ENCODE results near the gene AP1S2.

Gene AP1S2

DNA sequence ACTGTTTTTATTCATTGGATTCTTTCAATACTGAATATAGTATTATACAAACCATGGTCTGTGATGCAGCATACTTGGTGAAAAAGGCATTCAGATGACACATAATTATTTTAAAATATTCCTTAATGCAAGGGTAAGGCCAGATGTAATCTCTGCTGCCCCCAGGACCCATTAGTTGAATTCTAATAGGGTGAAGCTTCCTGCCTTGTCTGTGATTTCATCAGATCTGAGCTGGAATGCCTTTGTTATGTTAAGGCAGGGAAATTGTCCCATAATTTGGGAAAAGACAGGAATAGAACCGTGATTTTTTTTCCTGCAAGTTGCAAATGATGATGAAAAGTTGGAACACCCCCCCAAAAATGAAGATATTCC is 38.2 kb downstream of the AP1S2 start:
- peaks cover 9% of the 10 kb centered on the region; the same call in 1 of the 2 replicates for H3K4me1 ChIP-seq (ENCODE audit: low read length)
- H3K9ac ChIP-seq (ENCODE audit: low read length), result no peak overlapping the region
- no peaks in the 10 kb centered on the region for H3K79me2 ChIP-seq (ENCODE audit: low read length)
- no peaks in the 10 kb centered on the region for H3K9me3 ChIP-seq (ENCODE audit: insufficient read depth, low read length)
- no peak overlapping the region for H3K4me2 ChIP-seq (ENCODE audit: low read length)
- H2AFZ ChIP-seq (ENCODE audit: low read depth, low read length), result no peak overlapping the region
- H3K27ac ChIP-seq (ENCODE audit: low read length), result no peak overlapping the region
- no peaks in the 10 kb centered on the region for H3K27me3 ChIP-seq (ENCODE audit: low read depth, low read length)
- peaks cover 27% of the 10 kb centered on the region for H3K36me3 ChIP-seq (replicated peaks; ENCODE audit: low read depth, low read length)
- TF ChIP-seq EZH2phosphoT487 (IDR thresholded peaks at IDR 0.05; ENCODE audit: low read depth), result no peak
- TF ChIP-seq, protein P1, sequence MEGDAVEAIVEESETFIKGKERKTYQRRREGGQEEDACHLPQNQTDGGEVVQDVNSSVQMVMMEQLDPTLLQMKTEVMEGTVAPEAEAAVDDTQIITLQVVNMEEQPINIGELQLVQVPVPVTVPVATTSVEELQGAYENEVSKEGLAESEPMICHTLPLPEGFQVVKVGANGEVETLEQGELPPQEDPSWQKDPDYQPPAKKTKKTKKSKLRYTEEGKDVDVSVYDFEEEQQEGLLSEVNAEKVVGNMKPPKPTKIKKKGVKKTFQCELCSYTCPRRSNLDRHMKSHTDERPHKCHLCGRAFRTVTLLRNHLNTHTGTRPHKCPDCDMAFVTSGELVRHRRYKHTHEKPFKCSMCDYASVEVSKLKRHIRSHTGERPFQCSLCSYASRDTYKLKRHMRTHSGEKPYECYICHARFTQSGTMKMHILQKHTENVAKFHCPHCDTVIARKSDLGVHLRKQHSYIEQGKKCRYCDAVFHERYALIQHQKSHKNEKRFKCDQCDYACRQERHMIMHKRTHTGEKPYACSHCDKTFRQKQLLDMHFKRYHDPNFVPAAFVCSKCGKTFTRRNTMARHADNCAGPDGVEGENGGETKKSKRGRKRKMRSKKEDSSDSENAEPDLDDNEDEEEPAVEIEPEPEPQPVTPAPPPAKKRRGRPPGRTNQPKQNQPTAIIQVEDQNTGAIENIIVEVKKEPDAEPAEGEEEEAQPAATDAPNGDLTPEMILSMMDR (IDR thresholded peaks at IDR 0.05; ENCODE audit: low read depth, low read length), result no peak
- no peaks in the 10 kb centered on the region for H4K20me1 ChIP-seq (ENCODE audit: insufficient read depth, low read length)
- no peak overlapping the region for H3K4me3 ChIP-seq (ENCODE audit: low read length)

DNA sequence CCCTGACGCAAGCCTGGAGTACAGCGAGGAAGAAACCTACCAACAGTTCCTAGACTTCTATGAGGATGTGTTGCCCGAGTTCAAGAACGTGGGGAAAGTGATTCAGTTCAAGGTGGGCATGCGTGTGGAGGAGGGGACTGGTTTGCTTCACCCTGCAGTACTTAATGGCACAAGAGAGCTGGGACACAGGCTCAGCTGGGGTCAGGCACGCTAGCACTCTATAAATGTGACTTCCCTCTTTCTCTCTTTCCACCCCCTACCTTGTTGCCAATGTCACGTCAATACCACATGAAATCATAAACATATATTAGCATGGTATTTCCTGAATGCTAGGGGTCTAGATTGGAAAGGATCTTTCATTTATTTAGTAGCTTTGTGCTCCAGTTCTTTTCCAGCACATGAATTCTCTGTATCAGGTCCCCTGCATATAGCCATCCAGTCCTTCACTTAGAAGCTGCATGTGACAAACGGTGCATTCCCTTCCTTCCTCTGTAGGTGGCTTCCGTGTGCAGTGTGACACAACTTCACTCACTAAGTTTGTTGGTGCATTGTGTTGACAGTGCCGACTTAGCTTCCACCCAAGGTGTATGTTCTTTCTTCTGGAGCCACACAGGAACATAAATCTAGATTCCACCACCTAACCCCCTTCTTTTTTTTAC is 38.7 kb downstream of the AP1S2 start:
- H3K27me3 ChIP-seq (ENCODE audit: low read depth, low read length), result no peaks in the 10 kb centered on the region
- H3K79me2 ChIP-seq (ENCODE audit: low read length), result no peaks in the 10 kb centered on the region
- TF ChIP-seq, protein P1 (IDR thresholded peaks at IDR 0.05; ENCODE audit: low read depth, low read length), result peak; percentile 54
- no peak for TF ChIP-seq EZH2phosphoT487 (IDR thresholded peaks at IDR 0.05; ENCODE audit: low read depth)
- no peak overlapping the region for H3K4me3 ChIP-seq (ENCODE audit: low read length)
- H4K20me1 ChIP-seq (ENCODE audit: insufficient read depth, low read length), result no peaks in the 10 kb centered on the region
- H3K4me2 ChIP-seq (ENCODE audit: low read length), result no peak overlapping the region
- no peak overlapping the region for H3K9ac ChIP-seq (ENCODE audit: low read length)
- no peaks in the 10 kb centered on the region for H3K9me3 ChIP-seq (ENCODE audit: insufficient read depth, low read length)
- H2AFZ ChIP-seq (ENCODE audit: low read depth, low read length), result no peak overlapping the region
- peaks cover 22% of the 10 kb centered on the region for H3K36me3 ChIP-seq (replicated peaks; ENCODE audit: low read depth, low read length)
- H3K4me1 ChIP-seq (ENCODE audit: low read length), result peaks cover 9% of the 10 kb centered on the region; the same call in 1 of the 2 replicates
- H3K27ac ChIP-seq (ENCODE audit: low read length), result no peak overlapping the region

DNA sequence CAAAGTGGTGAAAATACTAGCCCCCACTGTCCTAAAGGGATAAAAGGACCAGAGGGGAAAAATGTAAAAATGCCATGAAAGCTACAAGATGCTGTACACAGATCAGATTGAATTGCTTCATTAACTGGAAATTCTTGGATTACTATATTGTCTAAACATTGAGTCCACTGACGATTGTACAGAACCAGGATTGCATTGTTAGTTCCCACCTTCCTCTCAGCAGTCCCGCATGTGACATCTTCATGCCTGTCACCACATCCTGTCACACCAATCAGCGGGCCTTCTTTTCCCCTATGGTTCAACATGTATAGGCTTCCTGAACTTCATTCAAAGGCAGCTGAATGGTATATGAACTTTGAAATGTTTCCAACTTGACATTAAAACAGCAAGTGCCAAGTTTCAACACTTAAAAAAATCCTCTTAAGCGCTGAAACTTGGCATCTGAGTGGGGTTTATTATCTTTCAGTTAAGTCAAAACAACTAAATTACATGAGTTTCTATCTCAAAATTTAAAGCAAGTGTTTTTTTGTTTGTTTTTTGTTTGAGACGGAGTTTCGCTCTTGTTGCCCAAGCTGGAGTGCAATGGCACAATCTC is 39.7 kb downstream of the AP1S2 start:
- TF ChIP-seq, protein P1 (IDR thresholded peaks at IDR 0.05; ENCODE audit: low read depth, low read length), result no peak
- no peak for TF ChIP-seq EZH2phosphoT487 (IDR thresholded peaks at IDR 0.05; ENCODE audit: low read depth)
- peaks cover 22% of the 10 kb centered on the region for H3K36me3 ChIP-seq (replicated peaks; ENCODE audit: low read depth, low read length)

DNA sequence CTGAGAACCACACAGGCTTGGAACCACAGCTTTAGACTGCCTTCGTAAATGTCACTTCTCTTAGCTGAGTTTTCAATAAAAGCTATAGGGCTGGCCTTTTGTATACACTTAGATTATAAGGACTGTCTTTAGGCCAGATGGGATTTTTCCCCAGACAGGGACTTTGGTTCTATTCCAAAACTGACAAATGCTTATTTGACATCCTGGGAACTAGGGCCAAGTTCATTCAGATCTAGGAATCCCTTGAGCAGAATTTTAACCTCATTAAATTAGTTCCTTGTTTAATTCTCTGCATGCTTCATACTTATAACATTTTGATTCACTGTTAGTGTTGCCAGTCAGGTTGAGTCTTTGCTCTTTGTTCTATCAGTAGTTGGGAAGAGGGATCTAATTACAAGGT is 41.2 kb downstream of the AP1S2 start:
- no peaks in the 10 kb centered on the region for H3K9me3 ChIP-seq (ENCODE audit: insufficient read depth, low read length)
- no peaks in the 10 kb centered on the region for H3K27me3 ChIP-seq (ENCODE audit: low read depth, low read length)
- H4K20me1 ChIP-seq (ENCODE audit: insufficient read depth, low read length), result no peaks in the 10 kb centered on the region
- peaks cover 28% of the 10 kb centered on the region for H3K36me3 ChIP-seq (replicated peaks; ENCODE audit: low read depth, low read length)
- no peak overlapping the region for H3K27ac ChIP-seq (ENCODE audit: low read length)
- H2AFZ ChIP-seq (ENCODE audit: low read depth, low read length), result no peak overlapping the region
- H3K9ac ChIP-seq (ENCODE audit: low read length), result no peak overlapping the region
- peaks cover 9% of the 10 kb centered on the region; the same call in 1 of the 2 replicates for H3K4me1 ChIP-seq (ENCODE audit: low read length)
- H3K4me2 ChIP-seq (ENCODE audit: low read length), result no peak overlapping the region
- H3K79me2 ChIP-seq (ENCODE audit: low read length), result no peaks in the 10 kb centered on the region
- no peak for TF ChIP-seq EZH2phosphoT487 (IDR thresholded peaks at IDR 0.05; ENCODE audit: low read depth)
- H3K4me3 ChIP-seq (ENCODE audit: low read length), result no peak overlapping the region

More for the DNA sequence above, 39.7 kb downstream of the AP1S2 start:
- no peaks in the 10 kb centered on the region for H4K20me1 ChIP-seq (ENCODE audit: insufficient read depth, low read length)
- no peak overlapping the region for H3K27ac ChIP-seq (ENCODE audit: low read length)
- no peak overlapping the region for H3K9ac ChIP-seq (ENCODE audit: low read length)
- H3K4me3 ChIP-seq (ENCODE audit: low read length), result no peak overlapping the region
- H3K9me3 ChIP-seq (ENCODE audit: insufficient read depth, low read length), result no peaks in the 10 kb centered on the region
- no peaks in the 10 kb centered on the region for H3K79me2 ChIP-seq (ENCODE audit: low read length)
- H3K4me2 ChIP-seq (ENCODE audit: low read length), result no peak overlapping the region
- no peaks in the 10 kb centered on the region for H3K27me3 ChIP-seq (ENCODE audit: low read depth, low read length)
- H2AFZ ChIP-seq (ENCODE audit: low read depth, low read length), result no peak overlapping the region
- peaks cover 9% of the 10 kb centered on the region; the same call in 1 of the 2 replicates for H3K4me1 ChIP-seq (ENCODE audit: low read length)

Measured in OCI-LY3 (cell line).